Measurements from ENCODE around the gene CHD6.

GRCh38 chr20:41468994-41469600 lies 149.1 kb downstream of the CHD6 start:
- TF ChIP-seq POLR2A (IDR thresholded peaks at IDR 0.05; ENCODE audit: low read depth, low read length): no peak
- TF ChIP-seq POLR2AphosphoS5 (IDR thresholded peaks at IDR 0.05; ENCODE audit: low read depth, low read length): no peak
- no peak for TF ChIP-seq TAF1 (IDR thresholded peaks at IDR 0.05; ENCODE audit: low read depth, low read length)
- TF ChIP-seq SPI1 (IDR thresholded peaks at IDR 0.05; ENCODE audit: low read depth, low read length): no peak

Measured in GM12891 (cell line).